ENCODE data around the gene CCDC187. TPM values are rescaled to one million over a fixed set of nuclear protein-coding genes. Genes with fewer than 3 reads are reported as not detected.

Gene CCDC187
- polyA plus RNA-seq, 1 donor (not counting 4 experiments of a cell fraction or from before 2014, with no cell fraction given): 0.03 TPM

- Histone ChIP-seq H3K9me1 (ENCODE audit: control insufficient read depth, extremely low read depth, insufficient read depth, low read length) (no peaks in the 10 kb centered on the region), H3K9ac (ENCODE audit: control insufficient read depth, extremely low read depth, insufficient read depth, low read length) (no peak overlapping the region), H2AFZ (ENCODE audit: control insufficient read depth, low read length) (no peak overlapping the region), H3K79me2 (ENCODE audit: control insufficient read depth, insufficient read depth, low read length) (no peaks in the 10 kb centered on the region), H3K27me3 (ENCODE audit: control insufficient read depth, extremely low read depth, insufficient read depth, low read length) (peaks cover 4% of the 10 kb centered on the region), H3K9me3 (ENCODE audit: control insufficient read depth, low read depth, low read length) (no peaks in the 10 kb centered on the region), H4K20me1 (ENCODE audit: control insufficient read depth, extremely low read depth, insufficient read depth, low read length) (no peaks in the 10 kb centered on the region), H3K27ac (ENCODE audit: control insufficient read depth, insufficient read depth, low read length) (no peak overlapping the region), H3K36me3 (ENCODE audit: control insufficient read depth in 2 of 2, extremely low read depth in 1 of 2, insufficient read depth in 2 of 2, low read length in 2 of 2) (peaks cover 0 to 3% of the 10 kb centered on the region in 2 experiments), H3K4me2 (ENCODE audit: control insufficient read depth, extremely low read depth, insufficient read depth, low read depth, low read length) (no peak overlapping the region), H3K4me1 (ENCODE audit: control insufficient read depth, extremely low read depth, insufficient read depth, low read length) (peaks cover under 1% of the 10 kb centered on the region), H3K4me3 (ENCODE audit: control insufficient read depth in 2 of 3, extremely low read depth in 1 of 3, insufficient read depth in 2 of 3, low read depth in 1 of 3, low read length in 3 of 3) (no peak overlapping the region)
- FAIRE-seq (no peak), DNase-seq (ENCODE audit: low read depth, low spot score) (no peak)
- dilution Hi-C loops (cut with MboI; ENCODE audit: extremely low pct_ligation_motif_present, low sequenced_read_pairs): no loop called here
- TF ChIP-seq EZH2 (IDR thresholded peaks at IDR 0.05; ENCODE audit: low read length): no peak
- TF ChIP-seq CTCF (optimal IDR thresholded peaks at IDR 0.05 in 1 of 3, IDR thresholded peaks at IDR 0.05 in 1 of 3, conservative IDR thresholded peaks at IDR 0.05 in 1 of 3; ENCODE audit: extremely low read depth in 1 of 3, insufficient read depth in 2 of 3, low read length in 3 of 3): no peak
Measured at GRCh38 chr9:136337416-136338395, 33.8 kb upstream of the CCDC187 start.

- no peak overlapping the region for H2AFZ ChIP-seq (ENCODE audit: control insufficient read depth, low read length)
- H4K20me1 ChIP-seq (ENCODE audit: control insufficient read depth, extremely low read depth, insufficient read depth, low read length): no peaks in the 10 kb centered on the region
- H3K27ac ChIP-seq (ENCODE audit: control insufficient read depth, insufficient read depth, low read length): no peak overlapping the region
- no peaks in the 10 kb centered on the region for H3K4me1 ChIP-seq (ENCODE audit: control insufficient read depth, extremely low read depth, insufficient read depth, low read length)
- H3K9ac ChIP-seq (ENCODE audit: control insufficient read depth, extremely low read depth, insufficient read depth, low read length): no peak overlapping the region
- peaks cover 1% of the 10 kb centered on the region for H3K27me3 ChIP-seq (ENCODE audit: control insufficient read depth, extremely low read depth, insufficient read depth, low read length)
- DNase-seq (ENCODE audit: low read depth, low spot score) (no peak), FAIRE-seq (no peak)
- H3K9me1 ChIP-seq (ENCODE audit: control insufficient read depth, extremely low read depth, insufficient read depth, low read length): no peaks in the 10 kb centered on the region
- TF ChIP-seq CTCF (optimal IDR thresholded peaks at IDR 0.05 in 1 of 3, IDR thresholded peaks at IDR 0.05 in 1 of 3, conservative IDR thresholded peaks at IDR 0.05 in 1 of 3; ENCODE audit: extremely low read depth in 1 of 3, insufficient read depth in 2 of 3, low read length in 3 of 3) (no peak), EZH2 (IDR thresholded peaks at IDR 0.05; ENCODE audit: low read length) (no peak)
- dilution Hi-C loops (cut with MboI; ENCODE audit: extremely low pct_ligation_motif_present, low sequenced_read_pairs): no loop called here
- H3K4me2 ChIP-seq (ENCODE audit: control insufficient read depth, extremely low read depth, insufficient read depth, low read depth, low read length): no peak overlapping the region
- H3K79me2 ChIP-seq (ENCODE audit: control insufficient read depth, insufficient read depth, low read length): no peaks in the 10 kb centered on the region
- no peaks in the 10 kb centered on the region for H3K9me3 ChIP-seq (ENCODE audit: control insufficient read depth, low read depth, low read length)
- H3K4me3 ChIP-seq (ENCODE audit: control insufficient read depth in 2 of 3, extremely low read depth in 1 of 3, insufficient read depth in 2 of 3, low read depth in 1 of 3, low read length in 3 of 3): no peak overlapping the region
- H3K36me3 ChIP-seq (ENCODE audit: control insufficient read depth in 2 of 2, extremely low read depth in 1 of 2, insufficient read depth in 2 of 2, low read length in 2 of 2): peaks cover 0 to 3% of the 10 kb centered on the region in 2 experiments
Measured at GRCh38 chr9:136336881-136337280, 33.0 kb upstream of the CCDC187 start.
